Activated naive CD8-positive, alpha-beta T cell (primary cell): ENCODE measurements around the gene OR5K4.

ENCODE experiments used
- H3K27ac Mint-ChIP-seq: one replicate; pipeline ENCODE4 v1.8.0; 2021; ENCODE audit warnings: mixed read lengths
- H3K27me3 Mint-ChIP-seq: one replicate; pipeline ENCODE4 v1.8.0; 2021; ENCODE audit warnings: mixed read lengths
- H3K36me3 Mint-ChIP-seq: one replicate; pipeline ENCODE4 v1.8.0; 2021; ENCODE audit warnings: mixed read lengths
- H3K4me1 Mint-ChIP-seq: one replicate; pipeline ENCODE4 v1.8.0; 2021; ENCODE audit warnings: low read depth, mixed read lengths
- H3K4me3 Mint-ChIP-seq: one replicate; pipeline ENCODE4 v1.8.0; 2021; ENCODE audit warnings: mild to moderate bottlenecking, mixed read lengths
- H3K9me3 Mint-ChIP-seq: one replicate; pipeline ENCODE4 v1.8.0; 2021; ENCODE audit warnings: low read depth, mixed read lengths

OR5K4 gene

GRCh38 chr3:98402507-98402906 lies 48.9 kb downstream of the OR5K4 start:
- no peaks in the 10 kb centered on the region for H3K4me1 Mint-ChIP-seq
- H3K36me3 Mint-ChIP-seq, result peaks cover 7% of the 10 kb centered on the region
- no peak overlapping the region for H3K4me3 Mint-ChIP-seq
- peaks cover 48% of the 10 kb centered on the region for H3K9me3 Mint-ChIP-seq
- no peak overlapping the region for H3K27ac Mint-ChIP-seq
- H3K27me3 Mint-ChIP-seq, result peaks cover 2% of the 10 kb centered on the region

- no peak overlapping the region for H3K27ac Mint-ChIP-seq
- peaks cover 7% of the 10 kb centered on the region for H3K36me3 Mint-ChIP-seq
- H3K4me3 Mint-ChIP-seq, result no peak overlapping the region
- no peaks in the 10 kb centered on the region for H3K4me1 Mint-ChIP-seq
- peaks cover 2% of the 10 kb centered on the region for H3K27me3 Mint-ChIP-seq
- peaks cover 41% of the 10 kb centered on the region for H3K9me3 Mint-ChIP-seq
These were observed 50.4 kb downstream of the OR5K4 start for GRCh38 chr3:98404010-98404409.
